T-helper 9 cell (primary cell): ENCODE results near the gene SRGAP2B.
"Not testable (repeated sequence)": the region's sequence is repeated elsewhere in the genome, so short reads cannot be mapped to it uniquely, and the experiment has no call there.

Source experiments
- DNase-seq: peaks from one replicate; pipeline ENCODE4 v3.0.0-alpha.2; 2020

The SRGAP2B gene

DNA sequence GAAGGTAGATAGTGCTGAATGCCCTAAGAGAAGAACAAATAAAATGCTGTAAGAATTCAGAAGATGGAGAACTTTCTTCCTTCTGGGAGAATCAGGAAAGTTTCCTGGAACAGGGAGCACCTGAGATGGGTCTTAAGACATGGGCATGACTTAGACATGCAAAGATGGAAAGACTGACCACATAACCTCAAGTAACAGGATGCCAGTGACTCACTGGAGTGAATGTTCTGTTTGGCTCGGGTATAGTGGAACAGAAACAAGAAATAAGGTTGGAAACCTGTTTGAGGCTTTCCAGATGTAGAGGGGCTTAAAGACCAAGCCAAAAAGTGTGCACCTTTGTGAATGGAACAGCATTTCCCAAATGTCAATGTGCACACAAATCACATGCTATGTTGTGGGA lies 102.2 kb downstream of the SRGAP2B start:
- DNase-seq, result not testable (repeated sequence)

DNA sequence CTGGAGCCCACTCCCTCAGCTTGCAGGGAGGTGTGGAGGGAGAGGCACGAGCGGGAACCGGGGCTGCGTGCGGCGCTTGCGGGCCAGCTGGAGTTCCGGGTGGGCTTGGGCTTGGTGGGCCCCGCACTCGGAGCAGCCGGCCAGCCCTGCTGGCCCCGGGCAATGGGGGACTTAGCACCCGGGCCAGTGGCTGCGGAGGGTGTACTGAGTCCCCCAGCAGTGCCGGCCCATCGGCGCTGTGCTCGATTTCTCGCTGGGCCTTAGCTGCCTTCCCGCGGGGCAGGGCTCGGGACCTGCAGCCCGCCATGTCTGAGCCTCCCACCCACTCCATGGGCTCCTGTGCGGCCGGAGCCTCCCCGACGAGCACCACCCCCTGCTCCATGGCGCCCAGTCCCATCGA lies 104.5 kb downstream of the SRGAP2B start:
- not testable (repeated sequence) for DNase-seq

DNA sequence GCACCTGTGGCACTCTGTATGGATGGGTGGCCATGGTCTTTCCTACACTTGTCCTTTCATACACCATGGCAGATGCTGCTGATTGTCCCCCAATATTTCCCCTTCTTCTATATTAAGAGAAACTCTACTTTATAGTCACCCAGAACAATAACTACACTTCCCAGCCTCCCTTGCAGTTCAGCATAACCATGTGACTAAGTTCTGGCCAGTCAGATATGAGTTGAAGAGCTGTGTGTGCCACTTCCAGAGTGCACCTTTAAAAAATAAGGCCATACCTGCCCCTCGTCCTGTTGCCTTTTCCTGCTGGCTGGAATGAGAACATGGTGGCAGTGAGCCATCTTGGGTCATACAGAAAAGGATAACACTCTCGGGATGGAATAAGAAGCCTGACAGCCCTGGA lies 108.0 kb downstream of the SRGAP2B start:
- not testable (repeated sequence) for DNase-seq

GRCh38 chr1:144986171-144986860 lies 108.8 kb downstream of the SRGAP2B start:
- DNase-seq, result not testable (repeated sequence)

DNA sequence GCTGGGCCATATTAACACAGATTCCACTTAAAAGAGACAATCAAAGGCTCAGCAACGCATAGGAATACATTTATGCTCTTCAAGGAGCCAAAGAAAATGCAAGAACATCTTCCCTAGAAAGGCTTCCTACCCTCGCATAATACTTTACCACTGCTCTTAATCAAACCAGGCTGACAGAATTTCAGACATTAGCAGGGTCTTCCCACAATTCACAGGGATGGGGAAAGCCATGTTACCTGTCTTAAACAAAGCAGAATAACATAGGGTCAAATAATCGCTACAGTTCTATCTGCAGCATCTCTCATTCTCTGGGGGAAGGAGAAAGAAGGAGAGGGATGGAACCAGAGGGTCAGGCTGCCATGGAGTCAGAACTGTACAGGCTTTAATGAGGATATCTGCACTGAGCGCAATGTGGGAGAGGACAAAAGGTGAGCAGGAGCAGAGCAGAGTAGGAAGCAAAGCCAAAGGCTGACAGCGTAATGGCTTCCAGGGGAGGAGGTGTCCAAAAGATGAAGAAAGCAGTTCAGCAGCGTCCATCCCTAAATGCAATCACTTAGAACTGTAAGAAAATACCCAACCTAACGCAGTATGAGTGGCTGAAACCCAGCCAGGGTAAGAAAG lies 109.5 kb downstream of the SRGAP2B start:
- not testable (repeated sequence) for DNase-seq

- not testable (repeated sequence) for DNase-seq
Measured at GRCh38 chr1:144982802-144983525, 112.2 kb downstream of the SRGAP2B start.

DNA sequence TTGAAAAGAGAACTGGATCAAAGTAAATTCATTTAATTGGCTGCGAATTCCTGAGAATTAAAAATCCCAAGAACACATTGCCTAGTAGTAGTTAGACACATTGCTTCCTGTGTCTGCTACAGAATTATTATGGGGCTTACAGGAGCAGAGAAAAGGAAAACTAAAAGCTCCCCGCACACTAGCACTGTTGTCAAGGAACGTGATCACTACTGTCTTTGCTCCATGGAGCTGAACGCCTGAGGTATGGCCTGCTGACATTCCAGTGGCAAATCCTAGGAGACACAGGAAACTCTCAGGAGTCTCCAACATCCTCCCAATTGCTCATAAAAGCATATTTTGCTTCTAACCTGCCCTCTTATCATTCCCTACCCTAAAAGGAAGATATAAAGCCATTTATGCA lies 114.0 kb downstream of the SRGAP2B start:
- not testable (repeated sequence) for DNase-seq

GRCh38 chr1:144979960-144980595 lies 115.0 kb downstream of the SRGAP2B start:
- DNase-seq, result not testable (repeated sequence)

GRCh38 chr1:144977856-144978255 lies 117.3 kb downstream of the SRGAP2B start:
- not testable (repeated sequence) for DNase-seq

DNA sequence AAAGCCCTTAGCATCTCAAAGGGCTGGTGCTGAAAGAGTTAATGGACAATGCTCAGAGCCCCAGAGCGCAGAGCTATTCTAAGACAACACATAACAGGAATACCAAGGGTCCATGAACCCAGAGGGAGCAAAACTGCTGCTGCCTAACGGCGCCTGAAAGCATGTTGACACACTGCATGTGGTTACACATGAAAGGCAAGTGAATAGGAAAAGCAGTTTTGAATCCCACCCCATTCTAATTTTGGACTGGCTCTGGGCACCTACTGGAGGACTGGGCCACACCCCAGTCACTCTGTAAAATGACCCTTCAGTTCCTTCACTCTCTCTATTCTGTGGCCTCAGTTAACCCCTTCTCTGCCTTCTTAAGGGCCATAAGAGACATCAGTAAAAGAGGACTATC lies 123.2 kb downstream of the SRGAP2B start:
- not testable (repeated sequence) for DNase-seq

DNA sequence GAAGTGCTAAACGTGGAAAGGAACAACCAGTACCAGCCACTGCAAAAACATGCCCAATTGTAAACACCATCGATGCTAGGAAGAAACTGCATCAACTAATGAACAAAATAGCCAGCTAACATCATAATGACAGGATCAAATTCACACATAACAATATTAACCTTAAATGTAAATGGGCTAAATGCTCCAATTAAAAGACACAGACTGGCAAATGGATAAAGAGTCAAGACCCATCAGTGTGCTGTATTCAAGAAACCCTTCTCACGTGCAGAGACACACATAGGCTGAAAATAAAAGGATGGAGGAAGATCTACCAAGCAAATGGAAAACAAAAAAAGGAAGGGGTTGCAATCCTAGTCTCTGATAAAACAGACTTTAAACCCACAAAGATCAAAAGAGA lies 128.6 kb downstream of the SRGAP2B start:
- DNase-seq, result not testable (repeated sequence)

DNA sequence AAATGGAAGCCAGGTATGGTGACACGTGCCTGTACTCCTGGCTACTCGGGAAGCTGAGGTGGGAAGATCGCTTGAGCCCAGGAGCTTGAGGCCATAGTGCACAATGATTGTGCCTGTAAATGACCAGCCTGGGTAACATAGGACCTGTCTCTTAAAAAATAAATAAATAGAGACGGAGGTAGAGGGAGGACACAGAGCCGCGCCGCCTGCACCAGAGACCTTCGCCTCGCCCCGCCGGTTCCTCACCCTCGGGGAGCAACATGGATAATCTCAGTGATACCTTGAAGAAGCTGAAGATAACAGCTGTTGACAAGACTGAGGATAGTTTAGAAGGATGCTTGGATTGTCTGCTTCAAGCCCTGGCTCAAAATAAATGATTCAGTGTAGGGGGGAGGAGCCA lies 130.4 kb downstream of the SRGAP2B start:
- DNase-seq, result not testable (repeated sequence)

DNA sequence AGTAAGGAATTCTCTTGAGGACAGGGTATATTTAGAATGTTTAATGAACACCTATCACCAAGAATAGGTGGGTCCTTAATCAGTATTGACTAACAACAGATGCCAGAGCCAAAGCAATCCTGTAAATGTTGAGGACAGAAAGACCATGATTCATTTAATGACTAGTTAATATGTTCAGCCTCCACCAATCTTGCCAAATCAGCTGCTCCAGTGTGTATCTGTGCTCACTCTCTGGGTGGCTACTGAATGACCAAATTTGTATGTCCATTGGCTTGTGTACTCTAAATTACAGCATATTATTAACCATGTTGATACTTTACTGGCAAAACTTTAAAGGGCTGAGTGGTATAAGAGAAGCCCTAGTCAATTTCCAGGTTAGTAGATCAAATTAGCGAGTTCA lies 130.9 kb downstream of the SRGAP2B start:
- not testable (repeated sequence) for DNase-seq

GRCh38 chr1:144963571-144963970 lies 131.6 kb downstream of the SRGAP2B start:
- not testable (repeated sequence) for DNase-seq

DNA sequence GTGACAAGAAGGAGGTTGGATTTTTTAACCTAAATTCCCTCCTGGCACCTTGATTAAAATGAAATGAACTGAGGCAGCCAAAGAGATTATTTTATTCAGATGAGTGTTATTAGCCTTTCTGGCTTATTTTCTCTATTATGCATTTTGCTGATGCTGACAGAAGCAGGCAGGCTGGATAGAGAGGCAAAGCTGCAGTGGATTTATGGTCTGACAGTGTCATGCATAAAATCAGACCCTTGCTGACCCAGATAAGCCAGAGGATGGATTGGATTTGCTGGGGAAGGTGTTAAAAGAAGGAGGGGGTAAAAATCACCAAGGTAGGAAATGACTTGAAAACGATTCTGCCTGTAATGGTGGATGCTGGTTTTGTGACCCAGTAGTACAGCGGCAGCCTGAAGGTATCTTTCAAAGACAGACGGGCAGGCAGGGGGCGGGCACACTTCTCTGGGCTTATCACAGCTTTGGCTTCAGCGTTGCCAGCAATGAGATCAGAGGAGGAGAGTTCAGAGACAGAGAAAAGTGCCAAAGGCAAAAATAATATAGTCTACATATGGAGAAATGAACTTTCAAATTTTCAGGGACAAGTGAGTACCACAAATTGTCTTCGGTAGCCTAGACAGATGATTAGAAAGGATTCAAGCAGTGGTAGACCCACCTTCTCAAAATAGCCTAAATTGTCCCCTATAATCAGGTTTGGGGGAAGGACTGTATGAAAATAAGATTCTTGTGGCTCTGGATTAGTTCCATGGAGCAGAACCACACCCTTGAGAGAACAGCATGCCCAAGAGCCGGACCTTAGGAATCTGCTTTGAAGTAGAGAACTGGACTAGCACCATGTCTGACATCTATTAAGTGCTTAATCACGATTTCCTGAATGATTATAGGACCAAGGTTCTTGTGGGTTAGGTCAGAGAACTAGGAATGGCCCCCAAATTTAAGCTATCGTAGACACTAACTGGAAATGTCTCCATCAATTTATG lies 133.2 kb downstream of the SRGAP2B start:
- not testable (repeated sequence) for DNase-seq

DNA sequence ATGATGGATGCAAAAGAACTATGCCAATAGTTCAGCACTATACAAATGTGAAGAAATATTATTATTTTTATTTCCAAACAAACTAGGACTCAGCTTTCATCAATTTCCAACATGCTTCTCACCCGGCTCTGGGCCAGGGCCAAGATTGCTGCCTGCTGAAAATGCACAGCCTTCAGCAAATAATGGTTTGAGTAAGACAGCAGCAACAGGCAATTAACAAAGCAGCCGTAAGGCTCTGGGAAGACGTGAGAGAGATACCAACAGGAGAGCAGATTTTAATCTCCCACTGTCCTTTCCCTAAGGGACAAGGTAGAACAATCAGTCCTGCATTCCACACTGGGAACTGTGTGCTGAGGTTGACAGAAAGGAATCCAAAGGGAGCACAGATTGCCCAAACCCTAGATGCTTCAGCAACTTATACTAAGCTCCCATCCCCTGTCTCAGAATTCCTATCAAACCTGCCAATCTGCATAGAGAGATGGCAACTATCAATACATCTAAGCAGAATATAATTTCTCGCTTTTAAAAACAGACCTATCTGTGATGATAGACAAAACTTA lies 134.1 kb downstream of the SRGAP2B start:
- DNase-seq, result not testable (repeated sequence)

DNA sequence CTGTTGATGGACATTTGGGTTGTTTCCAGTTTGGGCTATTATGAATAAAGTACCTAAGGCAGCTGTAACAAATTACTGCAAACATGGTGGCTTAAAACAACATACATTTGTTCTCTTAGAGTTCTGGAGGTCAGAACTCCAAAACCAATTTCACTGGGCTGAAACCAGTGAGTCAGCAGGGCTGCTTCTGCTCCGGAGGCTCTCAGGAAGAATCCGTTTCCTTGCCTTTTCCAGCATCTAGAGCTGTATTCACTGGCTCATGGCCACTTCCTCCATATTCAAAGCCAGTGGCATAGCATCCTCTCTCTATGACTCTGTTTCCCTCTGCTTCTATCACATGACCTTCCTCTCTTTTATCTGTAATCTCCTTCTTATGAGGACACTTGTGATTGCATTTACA lies 146.7 kb downstream of the SRGAP2B start:
- DNase-seq, result not testable (repeated sequence)

DNA sequence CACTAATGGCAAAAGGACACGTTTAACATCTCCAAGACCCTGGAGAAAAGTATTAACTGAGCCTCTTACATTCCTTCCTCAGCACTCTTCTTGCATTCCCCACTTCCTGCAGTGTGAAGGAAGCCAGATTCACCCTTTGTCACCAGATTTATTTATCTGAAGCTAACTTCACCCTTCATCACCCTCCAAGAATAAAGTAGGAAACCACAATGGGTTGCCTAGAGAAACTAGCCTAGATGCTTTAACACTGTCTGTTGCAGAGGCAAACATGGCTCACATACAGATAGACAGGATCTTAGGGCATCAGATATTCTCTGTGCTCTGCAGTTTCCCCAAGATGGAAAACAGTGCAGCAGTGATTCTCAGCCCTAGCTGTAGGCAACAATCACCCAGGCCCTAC lies 147.6 kb downstream of the SRGAP2B start:
- not testable (repeated sequence) for DNase-seq

GRCh38 chr1:144946525-144947480 lies 148.3 kb downstream of the SRGAP2B start:
- DNase-seq, result not testable (repeated sequence)

DNA sequence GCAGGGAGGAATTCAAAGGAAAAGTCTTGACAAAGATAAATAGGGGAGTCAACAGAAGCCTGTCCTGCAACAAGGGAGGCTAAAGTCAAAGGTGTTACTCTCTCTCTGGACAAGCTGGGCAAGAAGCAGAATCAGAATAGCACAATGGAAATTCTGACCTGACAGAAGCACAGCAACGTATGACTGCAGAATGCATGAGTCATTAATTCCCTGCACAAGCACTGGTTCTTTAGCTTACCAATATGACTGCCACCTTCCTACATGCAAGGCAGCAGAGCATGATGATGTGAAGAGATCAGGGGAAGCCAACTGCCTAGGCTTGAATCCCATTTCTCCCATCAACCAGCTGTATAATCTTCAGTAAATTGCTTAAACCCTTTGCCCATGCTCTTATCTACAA lies 153.4 kb downstream of the SRGAP2B start:
- DNase-seq, result not testable (repeated sequence)
